DMS 273 (cell line): Measurements from ENCODE around the gene DNAAF9.
A peak's percentile ranks its signal among the peaks of the same experiment; 100 is the strongest.
"Not testable (repeated sequence)": the region's sequence is repeated elsewhere in the genome, so short reads cannot be mapped to it uniquely, and the experiment has no call there.

ENCODE experiments used
- DNase-seq: peaks from one replicate; lab custom pipeline; 2025; ENCODE audit not compliant: unreplicated experiment; lab: John Stamatoyannopoulos, UW

DNAAF9 gene

GRCh38 chr20:3407040-3407770 is at the start of gene DNAAF9:
Gene DNAAF9, minus strand, starts transcription at chr20:3407669. Its CDS starts 112 bp downstream, at chr20:3407557.
- peak; percentile 86 for DNase-seq

- DNase-seq, result no peak
Observed at GRCh38 chr20:3456648-3457047, 49.2 kb upstream of the DNAAF9 start.

GRCh38 chr20:3454831-3455230 is 47.4 kb upstream of the DNAAF9 start:
- no peak for DNase-seq

GRCh38 chr20:3452690-3453089 is 45.2 kb upstream of the DNAAF9 start:
- DNase-seq, result no peak

- DNase-seq, result no peak
Observed at GRCh38 chr20:3452136-3452535, 44.7 kb upstream of the DNAAF9 start.

GRCh38 chr20:3449319-3449718 is 41.9 kb upstream of the DNAAF9 start:
- no peak for DNase-seq

DNA sequence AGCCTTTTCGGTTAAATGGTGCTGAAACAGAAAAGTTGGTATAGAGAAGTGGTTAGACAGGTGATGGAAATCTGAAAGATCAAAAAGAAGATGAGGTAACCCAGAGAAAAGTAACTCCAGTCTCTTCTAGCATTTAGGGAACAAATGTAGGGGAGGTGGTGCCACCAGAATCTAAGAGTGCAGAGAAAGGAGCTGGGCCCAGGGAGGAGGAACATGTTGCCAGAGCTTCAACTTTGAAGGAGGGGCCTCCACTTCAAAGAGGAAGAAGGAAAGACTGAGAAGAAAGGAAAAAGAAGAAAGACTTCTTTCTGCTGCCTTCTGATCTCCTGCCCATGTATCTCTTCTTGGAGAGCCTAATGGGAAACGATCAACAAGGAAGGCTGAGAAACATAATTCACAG is 39.9 kb upstream of the DNAAF9 start:
- no peak for DNase-seq

- DNase-seq, result no peak
Observed at GRCh38 chr20:3446779-3447178, 39.3 kb upstream of the DNAAF9 start.

DNA sequence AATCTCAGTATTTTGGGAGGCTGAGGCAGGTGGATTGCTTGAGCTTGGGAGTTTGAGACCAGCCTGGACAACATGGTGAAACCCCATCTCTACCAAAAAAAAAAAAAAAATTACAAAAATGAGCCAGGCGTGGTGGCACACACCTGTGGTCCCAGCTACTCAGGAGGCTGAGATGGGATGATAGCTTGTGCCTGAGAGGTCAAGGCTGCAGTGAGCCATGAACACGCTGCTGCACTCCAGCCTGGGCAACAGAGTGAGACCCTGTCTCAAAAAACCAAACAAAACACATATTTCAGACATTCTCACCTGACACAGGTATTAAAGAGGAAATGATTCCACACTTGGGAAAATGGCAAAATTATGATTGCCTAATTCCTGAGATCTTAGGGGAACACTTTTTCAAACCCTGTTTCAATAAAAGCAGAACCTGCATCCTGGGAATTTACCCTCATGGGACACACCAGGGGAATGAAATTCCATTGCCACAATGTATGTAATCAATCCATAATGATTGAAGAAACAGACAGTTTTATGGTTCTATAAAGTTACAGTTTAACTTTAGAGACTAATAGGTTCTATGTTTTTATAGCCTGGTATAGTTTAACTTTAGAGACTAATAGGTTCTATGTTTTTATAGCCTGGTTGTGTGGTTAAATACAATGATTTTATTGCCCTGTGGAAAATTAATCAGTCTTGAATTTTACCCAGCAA is 29.6 kb upstream of the DNAAF9 start:
- DNase-seq, result no peak

- no peak for DNase-seq
Observed at GRCh38 chr20:3434232-3434631, 26.8 kb upstream of the DNAAF9 start.

DNA sequence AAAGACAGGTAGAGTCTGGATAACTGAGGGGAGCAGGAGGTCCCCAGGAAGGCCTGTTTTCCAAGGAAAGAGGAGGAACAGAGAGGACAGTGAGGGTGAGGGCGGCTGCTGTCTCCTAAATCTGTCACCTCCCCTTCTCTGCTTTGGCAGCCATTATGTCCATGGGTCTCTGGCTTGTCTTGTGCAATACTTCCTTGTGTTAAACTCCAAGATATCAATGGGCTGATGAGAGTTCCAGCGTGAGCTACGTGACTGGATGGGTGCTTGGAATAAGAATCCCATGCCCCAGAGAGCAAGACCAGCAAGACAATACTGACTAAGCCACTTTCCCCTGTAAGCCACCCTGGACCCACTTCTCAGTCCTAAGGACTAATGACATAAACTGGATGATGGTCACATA is 26.3 kb upstream of the DNAAF9 start:
- DNase-seq, result no peak

DNA sequence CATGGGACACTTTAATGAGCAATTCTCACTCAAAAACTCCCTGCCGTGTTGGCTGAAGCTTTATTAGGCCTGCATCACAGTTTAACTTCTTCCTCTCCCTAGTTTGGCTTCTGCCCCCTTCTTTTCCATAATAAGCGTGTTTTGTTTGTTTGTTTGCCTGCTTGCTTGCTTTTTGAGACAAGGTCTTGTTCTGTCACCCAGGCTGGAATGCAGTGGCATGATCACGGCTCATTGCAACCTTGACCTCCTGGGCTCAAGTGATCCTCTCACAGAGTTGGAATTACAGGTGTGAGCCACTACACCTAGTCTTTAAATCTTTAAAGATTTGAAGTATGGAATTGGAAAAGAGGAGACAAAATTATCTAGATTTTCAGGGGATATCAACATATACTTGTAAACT is 25.4 kb upstream of the DNAAF9 start:
- DNase-seq, result no peak

GRCh38 chr20:3431109-3431508 is 23.6 kb upstream of the DNAAF9 start:
- no peak for DNase-seq

GRCh38 chr20:3430376-3431069 is 23.1 kb upstream of the DNAAF9 start:
- peak; percentile 25 for DNase-seq

DNA sequence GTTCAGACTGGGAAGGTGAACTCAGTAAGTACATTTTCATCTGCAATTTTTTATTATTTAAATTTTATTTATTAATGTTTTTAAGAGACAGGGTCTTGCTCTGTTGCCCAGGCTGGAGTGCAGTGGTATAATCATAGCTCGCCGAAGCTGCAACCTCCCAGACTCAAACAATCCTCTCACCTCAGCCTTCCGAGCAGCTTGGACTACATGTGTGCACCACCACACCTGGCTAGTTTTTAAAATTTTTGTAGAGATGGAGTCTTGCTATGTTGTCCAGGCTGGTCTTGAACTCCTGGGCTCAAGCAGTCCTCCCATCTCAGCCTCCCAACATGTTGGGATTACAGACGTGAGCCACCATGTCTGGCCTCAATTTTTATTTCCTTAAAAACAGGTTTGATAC is 19.3 kb upstream of the DNAAF9 start:
- not testable (repeated sequence) for DNase-seq

DNA sequence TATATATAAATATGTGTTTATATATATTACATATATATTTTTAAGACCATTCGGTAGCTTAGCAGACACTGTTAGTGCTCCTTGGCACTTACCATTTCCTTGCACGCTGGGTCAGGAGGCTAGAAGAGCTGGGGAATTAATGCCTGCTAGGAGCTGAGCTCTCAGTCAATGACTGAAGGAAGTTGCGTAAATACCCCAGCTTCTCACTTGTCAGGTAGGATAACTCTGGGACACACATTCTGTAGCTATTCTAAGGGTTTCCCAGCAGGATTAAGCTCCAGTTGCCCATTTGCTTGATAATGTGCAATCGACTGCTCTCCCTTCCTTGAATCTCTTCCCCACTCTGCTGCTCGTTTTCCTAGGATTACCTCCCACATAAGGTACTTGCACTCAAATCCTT is 15.7 kb upstream of the DNAAF9 start:
- DNase-seq, result no peak

GRCh38 chr20:3421985-3422384 is 14.5 kb upstream of the DNAAF9 start:
- DNase-seq, result no peak

DNA sequence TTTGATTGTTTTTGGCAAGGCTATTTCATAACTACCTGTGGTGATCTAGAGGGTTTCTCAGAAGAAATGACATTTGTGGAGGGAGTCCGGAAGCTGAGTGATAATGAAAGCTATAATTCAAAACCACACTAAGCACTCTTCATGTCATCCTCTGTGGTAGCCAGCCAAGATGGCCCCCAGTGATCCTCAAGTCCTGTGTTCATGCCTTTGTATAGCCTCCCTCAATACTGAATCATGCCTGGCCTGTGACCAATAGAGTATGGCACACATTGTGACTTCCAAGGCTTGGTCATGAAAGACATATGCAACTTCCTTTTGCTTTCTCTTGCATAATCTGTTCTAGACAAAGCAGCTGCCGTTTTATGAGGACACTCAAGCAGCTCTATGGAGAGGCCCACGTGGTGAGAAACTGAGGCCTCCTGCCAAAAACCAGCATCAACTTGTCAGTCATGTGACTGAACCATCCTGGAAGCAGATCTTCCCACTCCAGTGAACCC is 12.8 kb upstream of the DNAAF9 start:
- DNase-seq, result peak; percentile 60

DNA sequence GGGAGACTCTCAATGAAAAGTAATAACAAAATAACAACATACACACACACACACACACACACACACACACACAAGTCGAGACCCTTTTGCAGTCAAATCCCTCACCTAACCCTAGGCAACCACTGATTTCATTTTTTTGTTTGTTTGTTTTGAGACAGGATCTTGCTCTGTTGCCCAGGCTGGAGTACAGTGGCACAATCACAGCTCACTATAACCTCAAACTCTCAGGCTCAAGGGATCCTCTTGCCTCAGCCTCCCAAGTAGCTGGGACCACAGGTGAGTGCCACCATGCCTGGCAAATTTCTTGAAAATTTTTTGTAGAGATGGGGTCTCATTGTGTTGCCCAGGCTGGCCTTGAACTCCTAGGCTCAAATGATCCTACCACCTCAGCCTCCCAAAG is 10.7 kb upstream of the DNAAF9 start:
- DNase-seq, result not testable (repeated sequence)

DNA sequence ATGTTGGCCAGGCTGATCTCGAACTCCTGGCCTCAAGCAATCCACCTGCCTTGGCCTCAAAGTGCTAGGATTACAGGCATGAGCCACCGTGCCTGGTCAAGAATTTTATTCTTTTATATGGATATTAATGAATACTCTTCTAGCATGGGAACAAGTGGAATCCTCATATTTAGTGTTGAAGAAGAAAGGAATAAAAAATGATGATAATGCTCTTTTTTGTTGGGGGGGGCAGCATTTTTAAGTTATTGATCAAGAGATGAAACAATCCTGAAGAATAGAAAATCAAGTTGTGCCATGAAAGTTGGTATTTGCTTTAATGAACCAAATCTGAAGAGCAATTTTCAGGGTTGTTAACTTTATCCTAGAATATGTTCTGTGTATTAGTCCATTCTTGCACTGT is 6.7 kb upstream of the DNAAF9 start:
- DNase-seq, result no peak

- no peak for DNase-seq
Observed at GRCh38 chr20:3413393-3413889, 6.0 kb upstream of the DNAAF9 start.
